Measurements from ENCODE around the gene CDHR2. TPM values are rescaled to one million over a fixed set of nuclear protein-coding genes. Genes with fewer than 3 reads are reported as not detected.

CDHR2 gene
- total and polyA plus RNA-seq, 2 of the 13 experiments (the other 11 are each of a cell fraction or from before 2014, with no cell fraction given) = 17.9 to 20.9 TPM

DNA sequence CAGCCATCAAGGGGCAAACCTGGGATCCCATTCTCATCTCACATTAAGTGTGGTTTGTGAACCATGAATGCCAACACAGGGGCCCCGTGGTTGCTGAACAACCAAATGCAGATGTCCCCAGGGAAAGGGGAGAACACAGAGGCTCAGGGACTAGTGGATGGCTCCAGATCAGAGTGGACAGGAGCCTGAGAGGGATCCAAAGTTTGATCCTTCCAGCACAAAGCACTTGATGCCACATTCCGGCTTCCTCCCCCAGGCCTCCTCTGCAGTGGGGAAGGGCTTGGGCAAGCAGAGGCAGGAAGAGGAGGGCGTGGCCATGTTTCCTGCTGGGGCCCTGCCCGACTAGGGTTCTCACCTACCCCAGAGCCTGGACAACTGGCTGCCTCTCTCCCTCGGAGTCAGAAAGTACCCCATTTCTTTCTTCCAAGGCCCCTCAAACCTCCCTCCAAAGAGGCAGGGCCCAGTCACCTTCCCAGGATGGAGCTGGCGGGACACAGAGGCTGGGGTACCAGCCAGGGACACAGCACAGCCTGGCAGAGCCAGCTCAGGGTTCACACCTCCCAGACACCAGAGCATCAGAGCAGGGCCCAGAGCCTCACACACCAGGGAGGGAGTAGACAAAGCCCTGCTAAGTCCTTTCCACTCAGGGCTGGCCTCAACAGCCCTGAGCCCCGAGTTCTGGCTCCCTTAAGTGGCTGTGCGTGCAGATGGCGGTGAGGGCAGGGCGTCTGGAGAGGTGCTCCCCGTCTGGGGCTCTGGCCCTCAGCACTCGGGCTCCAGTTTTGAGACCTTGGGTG, 7.6 kb upstream of the CDHR2 start:
- FAIRE-seq = peak; percentile 39
- no TSS peak for BruUV-seq (replicated peaks)
- Histone ChIP-seq H3K9me3 (ENCODE audit: low read length) (no peaks in the 10 kb centered on the region), H3K4me3 (replicated peaks in 1 of 3; ENCODE audit: insufficient read depth in 1 of 3, low read depth in 2 of 3, low read length in 3 of 3) (peak overlapping the region in 2 of 3 experiments; percentile 67 to 77; a peak in 4 of 6 replicates), H3K4me2 (ENCODE audit: low read depth, low read length) (peak overlapping the region; percentile 93), H3K9ac (ENCODE audit: insufficient read depth, low read depth, low read length) (peak overlapping the region; percentile 74), H3K79me2 (ENCODE audit: insufficient read depth, low read length) (peaks cover under 1% of the 10 kb centered on the region), H2AFZ (ENCODE audit: low read length) (peak overlapping the region; percentile 37), H3K27ac (ENCODE audit: extremely low read length, insufficient read depth, low read length) (peak overlapping the region; percentile 13), H4K20me1 (ENCODE audit: insufficient read depth, low read length) (no peaks in the 10 kb centered on the region), H3K4me1 (ENCODE audit: insufficient read depth, low read length) (peaks cover 71% of the 10 kb centered on the region), H3K36me3 (replicated peaks in 1 of 2; ENCODE audit: control insufficient read depth in 1 of 2, insufficient read depth in 2 of 2, low read length in 2 of 2) (no peaks in the 10 kb centered on the region), H3K27me3 (ENCODE audit: control insufficient read depth in 1 of 2, insufficient read depth in 2 of 2, low read length in 2 of 2) (no peaks in the 10 kb centered on the region; a peak in 1 of 5 replicates)
- CTCF ChIA-PET (ENCODE audit: low intra/inter-chr PET ratio, low total read pairs) = no interaction called here
- in situ Hi-C loops (cut with HindIII; ENCODE audit: extremely low pct_ligation_motif_present, low pct_unique_long_range_greater_than_20kb) = loop anchor here (25.0 kb wide), 1 partner anchor 821 kb away; the partner anchor contains the start of genes LMAN2 and RGS14
- peak; percentile 65 for DNase-seq (ENCODE audit: low spot score)
- WGBS (ENCODE audit: low lambda C conversion rate) = 30% methylated on average over 7 of the region's 12 CpGs
- POLR2A ChIA-PET = interaction anchor here (0.6 kb wide), 1 partner anchor 102 kb away, joined by 3 read pairs; no protein-coding TSS in a partner anchor
- intact Hi-C loops (cut with micrococcal nuclease; ENCODE audit: unreplicated experiment) = no loop called here
- ATAC-seq = peak; percentile 13
- TF ChIP-seq FOXO1 (CRISPR knock-in tag; IDR thresholded peaks at IDR 0.05) = no peak
- no peak for TF ChIP-seq PCBP2 (optimal IDR thresholded peaks at IDR 0.05; ENCODE audit: low read depth, low read length, poor library complexity, severe bottlenecking)
- TF ChIP-seq ZNF382 (CRISPR knock-in tag; IDR thresholded peaks at IDR 0.05; ENCODE audit: borderline replicate concordance) = no peak
- TF ChIP-seq ZNF510 (CRISPR knock-in tag; IDR thresholded peaks at IDR 0.05; ENCODE audit: low read depth) = no peak
- no peak for TF ChIP-seq ZBTB1 (CRISPR knock-in tag; IDR thresholded peaks at IDR 0.05; ENCODE audit: borderline replicate concordance)
- no peak for TF ChIP-seq RFX5 (IDR thresholded peaks at IDR 0.05; ENCODE audit: low read depth, low read length)
- TF ChIP-seq ZNF552 (CRISPR knock-in tag; IDR thresholded peaks at IDR 0.05; ENCODE audit: borderline replicate concordance) = no peak
- peak; percentile 48 for TF ChIP-seq POLR2G (IDR thresholded peaks at IDR 0.05; ENCODE audit: low read depth, low read length)
- TF ChIP-seq SKI (IDR thresholded peaks at IDR 0.05; ENCODE audit: partially characterized antibody) = no peak
- no peak for TF ChIP-seq ZNF326 (CRISPR knock-in tag; IDR thresholded peaks at IDR 0.05; ENCODE audit: borderline replicate concordance)
- no peak for TF ChIP-seq SAFB2 (CRISPR knock-in tag; IDR thresholded peaks at IDR 0.05; ENCODE audit: borderline replicate concordance, low read depth)
- TF ChIP-seq EZH2 (conservative IDR thresholded peaks at IDR 0.05; ENCODE audit: low read depth, low read length) = no peak
- TF ChIP-seq SMYD3 (CRISPR knock-in tag; IDR thresholded peaks at IDR 0.05) = no peak
- TF ChIP-seq NR3C1 (CRISPR knock-in tag; IDR thresholded peaks at IDR 0.05) = no peak
- TF ChIP-seq JARID2 (CRISPR knock-in tag; IDR thresholded peaks at IDR 0.05; ENCODE audit: insufficient replicate concordance) = no peak
- TF ChIP-seq ZNF776 (CRISPR knock-in tag; IDR thresholded peaks at IDR 0.05) = no peak
- TF ChIP-seq, protein P1, sequence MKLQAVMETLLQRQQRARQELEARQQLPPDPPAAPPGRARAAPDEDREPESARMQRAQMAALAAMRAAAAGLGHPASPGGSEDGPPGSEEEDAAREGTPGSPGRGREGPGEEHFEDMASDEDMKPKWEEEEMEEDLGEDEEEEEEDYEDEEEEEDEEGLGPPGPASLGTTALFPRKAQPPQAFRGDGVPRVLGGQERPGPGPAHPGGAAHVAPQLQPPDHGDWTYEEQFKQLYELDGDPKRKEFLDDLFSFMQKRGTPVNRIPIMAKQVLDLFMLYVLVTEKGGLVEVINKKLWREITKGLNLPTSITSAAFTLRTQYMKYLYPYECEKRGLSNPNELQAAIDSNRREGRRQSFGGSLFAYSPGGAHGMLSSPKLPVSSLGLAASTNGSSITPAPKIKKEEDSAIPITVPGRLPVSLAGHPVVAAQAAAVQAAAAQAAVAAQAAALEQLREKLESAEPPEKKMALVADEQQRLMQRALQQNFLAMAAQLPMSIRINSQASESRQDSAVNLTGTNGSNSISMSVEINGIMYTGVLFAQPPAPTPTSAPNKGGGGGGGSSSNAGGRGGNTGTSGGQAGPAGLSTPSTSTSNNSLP (IDR thresholded peaks at IDR 0.05; ENCODE audit: low read depth, low read length) = no peak
- no peak for TF ChIP-seq CBFB (CRISPR knock-in tag; IDR thresholded peaks at IDR 0.05)
- no peak for TF ChIP-seq YEATS2 (CRISPR knock-in tag; IDR thresholded peaks at IDR 0.05; ENCODE audit: borderline replicate concordance)
- no peak for TF ChIP-seq FOXK2 (IDR thresholded peaks at IDR 0.05)
- TF ChIP-seq MTA3 (CRISPR knock-in tag; IDR thresholded peaks at IDR 0.05) = no peak
- TF ChIP-seq TCF7 (IDR thresholded peaks at IDR 0.05; ENCODE audit: low read depth) = no peak
- TF ChIP-seq THAP11 (CRISPR knock-in tag; IDR thresholded peaks at IDR 0.05) = peak; percentile 42; the same call in 1 of the 2 replicates
- no peak for TF ChIP-seq HMG20A (CRISPR knock-in tag; IDR thresholded peaks at IDR 0.05; ENCODE audit: borderline replicate concordance)

Data from HepG2 (cell line).